ENCODE results near the gene KBTBD13.

KBTBD13 gene

GRCh38 chr15:65085990-65086679 is 9.6 kb downstream of the KBTBD13 start:
- no peak overlapping the region for H3K4me3 ChIP-seq (ENCODE audit: control insufficient read depth in 1 of 7, extremely low read depth in 1 of 7, insufficient read depth in 4 of 7, low read depth in 2 of 7, low read length in 6 of 7)
- WGBS (ENCODE audit: insufficient coverage): 97% methylated on average over 5 of the region's 6 CpGs
- H3K4me1 ChIP-seq (ENCODE audit: control extremely low read depth in 1 of 4, control insufficient read depth in 4 of 4, insufficient read depth in 4 of 4, low read length in 3 of 4): peaks cover 0 to 16% (median 10%) of the 10 kb centered on the region in 4 experiments
- ChIA-PET POLR2A (interaction anchor here (0.5 kb wide), 1 partner anchor 280 kb away, joined by 4 read pairs; no protein-coding TSS in a partner anchor), CTCF (interaction anchor here (0.6 to 17.2 kb wide), 16 partner anchors 8 to 175 kb away, joined by 3 to 282 read pairs (median 5); partner anchors contain the start of genes ANKDD1A, KBTBD13 and SLC51B)
- peak; percentile 25 to 51 (median 46) for DNase-seq
- H3K36me3 ChIP-seq (ENCODE audit: control insufficient read depth in 4 of 4, insufficient read depth in 4 of 4, low read length in 3 of 4): no peaks in the 10 kb centered on the region
- no peaks in the 10 kb centered on the region for H3K9me3 ChIP-seq (ENCODE audit: control extremely low read depth in 1 of 5, control insufficient read depth in 4 of 5, insufficient read depth in 2 of 5, low read depth in 1 of 5, low read length in 4 of 5)
- H3K27ac ChIP-seq (ENCODE audit: insufficient read depth in 1 of 2, low read depth in 1 of 2, low read length in 2 of 2, poor library complexity in 1 of 2, severe bottlenecking in 2 of 2): no peak overlapping the region
- H3K27me3 ChIP-seq (replicated peaks in 2 of 5; ENCODE audit: control insufficient read depth in 4 of 5, insufficient read depth in 5 of 5, low read length in 4 of 5): peaks cover 0 to 4% (median 0%) of the 10 kb centered on the region in 5 experiments

DNA sequence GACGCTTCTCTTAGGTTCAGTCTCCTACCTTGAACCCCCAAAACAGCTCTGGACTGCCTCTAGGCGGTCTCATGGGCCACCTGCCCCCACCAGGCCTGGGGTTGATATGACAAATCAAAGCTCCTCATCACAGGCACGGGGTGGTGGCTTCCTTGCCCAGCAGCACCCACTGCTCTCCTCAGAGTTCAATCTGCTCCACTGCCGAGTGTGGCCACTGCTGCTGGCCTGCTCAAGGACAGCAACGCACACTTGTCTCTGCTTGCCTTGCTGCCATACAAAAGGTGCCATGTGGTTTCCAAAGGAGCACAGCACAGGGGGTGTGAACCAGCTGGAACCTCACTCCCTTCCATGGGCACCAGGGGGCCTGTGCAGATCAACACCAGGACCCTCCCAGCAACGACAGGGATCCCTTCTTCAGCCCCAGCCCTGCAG is 10.2 kb downstream of the KBTBD13 start:
- H3K36me3 ChIP-seq (ENCODE audit: control insufficient read depth in 4 of 4, insufficient read depth in 4 of 4, low read length in 3 of 4): peaks cover 0 to 2% (median 0%) of the 10 kb centered on the region in 4 experiments
- POLR2A ChIA-PET: interaction anchor here (0.5 kb wide), 1 partner anchor 280 kb away, joined by 4 read pairs; no protein-coding TSS in a partner anchor
- H3K27ac ChIP-seq (ENCODE audit: insufficient read depth in 1 of 2, low read depth in 1 of 2, low read length in 2 of 2, poor library complexity in 1 of 2, severe bottlenecking in 2 of 2): no peak overlapping the region
- 77% methylated on average over 6 of the region's 6 CpGs for WGBS (ENCODE audit: insufficient coverage)
- H3K27me3 ChIP-seq (replicated peaks in 2 of 5; ENCODE audit: control insufficient read depth in 4 of 5, insufficient read depth in 5 of 5, low read length in 4 of 5): peaks cover 0 to 4% (median 0%) of the 10 kb centered on the region in 5 experiments
- CTCF ChIA-PET: interaction anchor here (0.6 to 17.2 kb wide), 17 partner anchors 8 to 175 kb away, joined by 3 to 282 read pairs (median 5); partner anchors contain the start of genes ANKDD1A, KBTBD13 and SLC51B
- peaks cover 0 to 14% (median 9%) of the 10 kb centered on the region in 4 experiments for H3K4me1 ChIP-seq (ENCODE audit: control extremely low read depth in 1 of 4, control insufficient read depth in 4 of 4, insufficient read depth in 4 of 4, low read length in 3 of 4)
- H3K4me3 ChIP-seq (ENCODE audit: control insufficient read depth in 1 of 7, extremely low read depth in 1 of 7, insufficient read depth in 4 of 7, low read depth in 2 of 7, low read length in 6 of 7): no peak overlapping the region
- H3K9me3 ChIP-seq (ENCODE audit: control extremely low read depth in 1 of 5, control insufficient read depth in 4 of 5, insufficient read depth in 2 of 5, low read depth in 1 of 5, low read length in 4 of 5): no peaks in the 10 kb centered on the region
- DNase-seq: peak in 1 of 3 donors; percentile 27

- CTCF ChIA-PET: interaction anchor here (0.8 to 17.2 kb wide), 11 partner anchors 9 to 53 kb away, joined by 3 to 282 read pairs (median 5); partner anchors contain the start of gene SLC51B
- H3K27ac ChIP-seq (ENCODE audit: insufficient read depth in 1 of 2, low read depth in 1 of 2, low read length in 2 of 2, poor library complexity in 1 of 2, severe bottlenecking in 2 of 2): no peak overlapping the region
- H3K4me1 ChIP-seq (ENCODE audit: control extremely low read depth in 1 of 4, control insufficient read depth in 4 of 4, insufficient read depth in 4 of 4, low read length in 3 of 4): peaks cover 0 to 7% (median 4%) of the 10 kb centered on the region in 4 experiments
- 80% methylated on average over 3 of the region's 3 CpGs for WGBS (ENCODE audit: insufficient coverage)
- no peak for DNase-seq
- H3K36me3 ChIP-seq (ENCODE audit: control insufficient read depth in 4 of 4, insufficient read depth in 4 of 4, low read length in 3 of 4): peaks cover 0 to 2% (median 0%) of the 10 kb centered on the region in 4 experiments
- H3K27me3 ChIP-seq (replicated peaks in 2 of 5; ENCODE audit: control insufficient read depth in 4 of 5, insufficient read depth in 5 of 5, low read length in 4 of 5): peaks cover 0 to 4% (median 0%) of the 10 kb centered on the region in 5 experiments
- H3K9me3 ChIP-seq (ENCODE audit: control extremely low read depth in 1 of 5, control insufficient read depth in 4 of 5, insufficient read depth in 2 of 5, low read depth in 1 of 5, low read length in 4 of 5): no peaks in the 10 kb centered on the region
- H3K4me3 ChIP-seq (ENCODE audit: control insufficient read depth in 1 of 7, extremely low read depth in 1 of 7, insufficient read depth in 4 of 7, low read depth in 2 of 7, low read length in 6 of 7): no peak overlapping the region
- POLR2A ChIA-PET: no interaction called here
These were observed 10.9 kb downstream of the KBTBD13 start for GRCh38 chr15:65087411-65087810.

GRCh38 chr15:65087873-65088642 is 11.5 kb downstream of the KBTBD13 start:
- Histone ChIP-seq H3K36me3 (ENCODE audit: control insufficient read depth in 4 of 4, insufficient read depth in 4 of 4, low read length in 3 of 4) (peaks cover 0 to 2% (median 0%) of the 10 kb centered on the region in 4 experiments), H3K4me1 (ENCODE audit: control extremely low read depth in 1 of 4, control insufficient read depth in 4 of 4, insufficient read depth in 4 of 4, low read length in 3 of 4) (peaks cover 0 to under 1% (median 0%) of the 10 kb centered on the region in 4 experiments), H3K27ac (ENCODE audit: insufficient read depth in 1 of 2, low read depth in 1 of 2, low read length in 2 of 2, poor library complexity in 1 of 2, severe bottlenecking in 2 of 2) (no peak overlapping the region), H3K27me3 (replicated peaks in 2 of 5; ENCODE audit: control insufficient read depth in 4 of 5, insufficient read depth in 5 of 5, low read length in 4 of 5) (peaks cover 0 to 4% (median 0%) of the 10 kb centered on the region in 5 experiments), H3K9me3 (ENCODE audit: control extremely low read depth in 1 of 5, control insufficient read depth in 4 of 5, insufficient read depth in 2 of 5, low read depth in 1 of 5, low read length in 4 of 5) (no peaks in the 10 kb centered on the region), H3K4me3 (ENCODE audit: control insufficient read depth in 1 of 7, extremely low read depth in 1 of 7, insufficient read depth in 4 of 7, low read depth in 2 of 7, low read length in 6 of 7) (no peak overlapping the region)
- CTCF ChIA-PET: interaction anchor here (1.1 to 17.2 kb wide), 8 partner anchors 10 to 54 kb away, joined by 3 to 282 read pairs (median 12); no protein-coding TSS in a partner anchor
- DNase-seq: no peak
- 99% methylated on average over 12 of the region's 13 CpGs for WGBS (ENCODE audit: insufficient coverage)
- POLR2A ChIA-PET: no interaction called here

DNA sequence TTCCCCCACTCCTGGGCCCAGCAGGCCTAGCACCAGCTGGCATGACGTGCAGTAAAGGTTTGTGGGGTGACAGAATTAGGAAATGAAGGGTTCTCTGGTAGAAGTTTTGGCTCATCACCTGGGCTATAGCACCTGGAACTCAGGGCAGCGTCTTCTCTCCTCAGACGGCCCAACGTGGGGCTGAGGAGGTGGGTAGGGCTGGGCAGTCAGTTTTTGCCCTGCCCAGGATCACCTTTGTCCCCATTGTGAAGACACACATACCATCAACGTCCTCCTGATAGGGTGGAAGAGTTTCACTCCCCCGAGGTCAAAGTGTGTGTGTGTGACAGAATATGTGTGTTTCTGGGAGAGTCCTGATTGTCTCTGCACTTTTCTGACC is 12.1 kb downstream of the KBTBD13 start:
- POLR2A ChIA-PET: no interaction called here
- DNase-seq: no peak
- peaks cover 0 to 2% (median 0%) of the 10 kb centered on the region in 5 experiments for H3K27me3 ChIP-seq (replicated peaks in 2 of 5; ENCODE audit: control insufficient read depth in 4 of 5, insufficient read depth in 5 of 5, low read length in 4 of 5)
- CTCF ChIA-PET: interaction anchor here (1.1 to 17.2 kb wide), 5 partner anchors 10 to 55 kb away, joined by 3 to 282 read pairs (median 17); no protein-coding TSS in a partner anchor
- no peaks in the 10 kb centered on the region for H3K9me3 ChIP-seq (ENCODE audit: control extremely low read depth in 1 of 5, control insufficient read depth in 4 of 5, insufficient read depth in 2 of 5, low read depth in 1 of 5, low read length in 4 of 5)
- H3K4me1 ChIP-seq (ENCODE audit: control extremely low read depth in 1 of 4, control insufficient read depth in 4 of 4, insufficient read depth in 4 of 4, low read length in 3 of 4): no peaks in the 10 kb centered on the region
- H3K27ac ChIP-seq (ENCODE audit: insufficient read depth in 1 of 2, low read depth in 1 of 2, low read length in 2 of 2, poor library complexity in 1 of 2, severe bottlenecking in 2 of 2): no peak overlapping the region
- H3K4me3 ChIP-seq (ENCODE audit: control insufficient read depth in 1 of 7, extremely low read depth in 1 of 7, insufficient read depth in 4 of 7, low read depth in 2 of 7, low read length in 6 of 7): no peak overlapping the region
- H3K36me3 ChIP-seq (ENCODE audit: control insufficient read depth in 4 of 4, insufficient read depth in 4 of 4, low read length in 3 of 4): peaks cover 0 to 2% (median 0%) of the 10 kb centered on the region in 4 experiments
- WGBS (ENCODE audit: insufficient coverage): 87% methylated on average over 3 of the region's 6 CpGs

GRCh38 chr15:65089206-65089824 is 12.8 kb downstream of the KBTBD13 start:
- no peak overlapping the region for H3K27ac ChIP-seq (ENCODE audit: insufficient read depth in 1 of 2, low read depth in 1 of 2, low read length in 2 of 2, poor library complexity in 1 of 2, severe bottlenecking in 2 of 2)
- POLR2A ChIA-PET: interaction anchor here (0.6 kb wide), 1 partner anchor 50 kb away, joined by 4 read pairs; no protein-coding TSS in a partner anchor
- DNase-seq: no peak
- 93% methylated on average over 3 of the region's 5 CpGs for WGBS (ENCODE audit: insufficient coverage)
- no peaks in the 10 kb centered on the region for H3K9me3 ChIP-seq (ENCODE audit: control extremely low read depth in 1 of 5, control insufficient read depth in 4 of 5, insufficient read depth in 2 of 5, low read depth in 1 of 5, low read length in 4 of 5)
- H3K4me1 ChIP-seq (ENCODE audit: control extremely low read depth in 1 of 4, control insufficient read depth in 4 of 4, insufficient read depth in 4 of 4, low read length in 3 of 4): no peaks in the 10 kb centered on the region
- peaks cover 0 to 2% (median 0%) of the 10 kb centered on the region in 4 experiments for H3K36me3 ChIP-seq (ENCODE audit: control insufficient read depth in 4 of 4, insufficient read depth in 4 of 4, low read length in 3 of 4)
- peaks cover 0 to 2% (median 0%) of the 10 kb centered on the region in 5 experiments for H3K27me3 ChIP-seq (replicated peaks in 2 of 5; ENCODE audit: control insufficient read depth in 4 of 5, insufficient read depth in 5 of 5, low read length in 4 of 5)
- H3K4me3 ChIP-seq (ENCODE audit: control insufficient read depth in 1 of 7, extremely low read depth in 1 of 7, insufficient read depth in 4 of 7, low read depth in 2 of 7, low read length in 6 of 7): no peak overlapping the region
- CTCF ChIA-PET: interaction anchor here (0.7 to 17.2 kb wide), 5 partner anchors 11 to 56 kb away, joined by 3 to 282 read pairs (median 4); no protein-coding TSS in a partner anchor

All from common myeloid progenitor, CD34-positive (primary cell).